22Rv1 (cell line): ENCODE measurements around the gene DCPS.

Source experiments
- ZFX ChIP-seq: fragments of 450-650 bp; IDR thresholded peaks from 2 replicates; pipeline ENCODE4 v1.6.1; 2017; ENCODE audit warnings: antibody characterized with exemption, borderline replicate concordance
- TF ChIP-seq, protein P1 (sequence below): fragments of 450-650 bp; IDR thresholded peaks from 2 replicates; pipeline ENCODE4 v1.5.1; 2017; ENCODE audit warnings: mild to moderate bottlenecking

DNA sequence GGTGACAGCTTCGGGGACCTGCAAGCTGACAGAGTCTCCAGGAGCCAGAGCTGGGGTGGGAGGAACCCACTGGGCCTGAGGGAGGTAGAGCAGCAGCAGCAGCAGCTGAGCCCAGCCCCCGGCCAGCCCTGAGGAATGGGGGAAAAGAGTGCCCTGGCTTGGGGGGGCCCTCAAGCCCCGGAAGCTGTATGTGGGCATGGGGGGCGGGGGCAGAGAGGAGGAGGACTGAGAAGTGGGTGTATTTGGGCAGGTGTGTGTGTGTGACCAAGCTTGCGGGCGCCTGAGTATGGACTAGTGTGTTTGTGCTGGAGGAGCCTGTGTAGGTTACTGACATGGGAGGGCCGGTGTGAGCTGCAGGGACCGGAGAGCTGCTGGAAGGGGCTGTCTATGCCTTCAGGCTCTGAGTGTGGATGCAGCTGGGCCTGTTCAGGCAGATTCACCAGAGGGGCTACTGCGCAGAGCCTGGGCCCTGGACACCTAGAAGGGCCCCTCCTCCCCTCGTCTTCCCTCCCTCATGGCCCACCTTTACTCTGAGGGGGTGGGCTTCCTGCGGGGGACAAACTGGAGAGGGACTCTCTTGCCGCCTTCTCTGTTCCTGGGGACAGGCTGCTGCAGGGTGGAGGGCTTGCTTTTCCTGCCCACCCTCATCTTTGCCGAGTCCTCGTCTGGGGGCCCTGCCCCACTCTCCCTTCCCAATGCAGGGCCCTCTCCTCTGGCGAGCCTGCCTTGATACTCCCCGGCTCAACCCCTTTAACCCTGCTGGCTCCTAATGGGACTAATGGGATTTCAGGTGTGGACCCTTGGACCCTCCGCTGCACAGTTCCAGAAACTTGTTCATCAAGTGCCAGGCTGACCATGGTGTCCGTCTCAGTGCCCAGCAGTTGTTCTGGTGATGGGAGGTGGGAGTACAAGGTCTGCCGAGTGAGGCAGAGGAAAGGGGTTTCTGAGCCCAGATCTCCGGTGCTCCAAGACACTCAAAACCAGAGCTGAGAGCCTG lies 79.8 kb downstream of the DCPS start:
- TF ChIP-seq, protein P1, sequence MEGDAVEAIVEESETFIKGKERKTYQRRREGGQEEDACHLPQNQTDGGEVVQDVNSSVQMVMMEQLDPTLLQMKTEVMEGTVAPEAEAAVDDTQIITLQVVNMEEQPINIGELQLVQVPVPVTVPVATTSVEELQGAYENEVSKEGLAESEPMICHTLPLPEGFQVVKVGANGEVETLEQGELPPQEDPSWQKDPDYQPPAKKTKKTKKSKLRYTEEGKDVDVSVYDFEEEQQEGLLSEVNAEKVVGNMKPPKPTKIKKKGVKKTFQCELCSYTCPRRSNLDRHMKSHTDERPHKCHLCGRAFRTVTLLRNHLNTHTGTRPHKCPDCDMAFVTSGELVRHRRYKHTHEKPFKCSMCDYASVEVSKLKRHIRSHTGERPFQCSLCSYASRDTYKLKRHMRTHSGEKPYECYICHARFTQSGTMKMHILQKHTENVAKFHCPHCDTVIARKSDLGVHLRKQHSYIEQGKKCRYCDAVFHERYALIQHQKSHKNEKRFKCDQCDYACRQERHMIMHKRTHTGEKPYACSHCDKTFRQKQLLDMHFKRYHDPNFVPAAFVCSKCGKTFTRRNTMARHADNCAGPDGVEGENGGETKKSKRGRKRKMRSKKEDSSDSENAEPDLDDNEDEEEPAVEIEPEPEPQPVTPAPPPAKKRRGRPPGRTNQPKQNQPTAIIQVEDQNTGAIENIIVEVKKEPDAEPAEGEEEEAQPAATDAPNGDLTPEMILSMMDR: no peak
- no peak for TF ChIP-seq ZFX
